GM23338 (cell line): ENCODE results near the gene TRAF4. TPM values are rescaled to one million over a fixed set of nuclear protein-coding genes. Genes with fewer than 3 reads are reported as not detected.

ENCODE experiments used
- ATAC-seq: fragments of 200-7000 bp; cut with Tn5 transposase; 3 replicates; pipeline ENCODE4 v1.9.1; 2020
- DNase-seq: peaks from one replicate; pipeline ENCODE4 v3.0.0-alpha.2; 2015; ENCODE audit warnings: low spot score
- H2AFZ ChIP-seq: fragments of 200-600 bp; sonication (generic); 2 replicates; pipeline ENCODE4 v1.8.0; 2016; ENCODE audit warnings: antibody characterized with exemption, mild to moderate bottlenecking, moderate library complexity
- H3F3A ChIP-seq: fragments of 200-600 bp; sonication (generic); replicated peaks from 2 replicates; pipeline ENCODE4 v1.8.0; 2017; ENCODE audit warnings: antibody characterized with exemption, mixed run types, low read depth
- H3K27ac ChIP-seq: fragments of 200-600 bp; sonication (generic); 2 replicates; pipeline ENCODE4 v1.6.1; 2016; ENCODE audit warnings: low read depth
- H3K27me3 ChIP-seq: fragments of 200-600 bp; sonication (generic); 2 replicates; pipeline ENCODE4 v1.8.0; 2016; ENCODE audit warnings: mild to moderate bottlenecking, mixed run types, moderate library complexity; ENCODE audit not compliant: insufficient read depth
- H3K36me3 ChIP-seq: fragments of 200-600 bp; sonication (generic); 2 replicates; pipeline ENCODE4 v1.8.0; 2016; ENCODE audit warnings: mild to moderate bottlenecking; ENCODE audit not compliant: insufficient read depth
- H3K4me1 ChIP-seq: fragments of 200-600 bp; sonication (generic); 2 replicates; pipeline ENCODE4 v1.8.0; 2016; ENCODE audit warnings: mild to moderate bottlenecking, moderate library complexity; ENCODE audit not compliant: insufficient read depth
- H3K4me2 ChIP-seq: fragments of 200-600 bp; sonication (generic); 2 replicates; pipeline ENCODE4 v1.7.1; 2017; ENCODE audit warnings: mixed run types
- H3K4me3 ChIP-seq: fragments of 200-600 bp; sonication (generic); 2 replicates; pipeline ENCODE4 v1.6.1; 2016; ENCODE audit warnings: mixed run types
- H3K79me2 ChIP-seq: fragments of 200-600 bp; sonication (generic); replicated peaks from 2 replicates; pipeline ENCODE4 v1.8.0; 2017; ENCODE audit warnings: mild to moderate bottlenecking; ENCODE audit not compliant: insufficient read depth
- H3K9me2 ChIP-seq: fragments of 200-600 bp; sonication (generic); 2 replicates; pipeline ENCODE4 v1.8.0; 2017; ENCODE audit not compliant: insufficient read depth
- H4K20me1 ChIP-seq: fragments of 200-600 bp; sonication (generic); replicated peaks from 2 replicates; pipeline ENCODE4 v1.8.0; 2017; ENCODE audit warnings: mild to moderate bottlenecking; ENCODE audit not compliant: insufficient read depth
- H3K27ac Mint-ChIP-seq: 2 replicates; pipeline ENCODE4 v1.8.0; 2020; ENCODE audit warnings: inconsistent platforms, mild to moderate bottlenecking, moderate library complexity, mixed read lengths
- H3K27me3 Mint-ChIP-seq: 3 replicates; pipeline ENCODE4 v1.8.0; 2022; ENCODE audit warnings: low read depth, mild to moderate bottlenecking, moderate library complexity, mixed read lengths, inconsistent platforms; ENCODE audit not compliant: insufficient read depth, poor library complexity
- H3K36me3 Mint-ChIP-seq: 3 replicates; pipeline ENCODE4 v1.8.0; 2021; ENCODE audit warnings: low read depth, mild to moderate bottlenecking, inconsistent platforms, moderate library complexity, mixed read lengths
- H3K4me1 Mint-ChIP-seq: 3 replicates; pipeline ENCODE4 v1.8.0; 2020; ENCODE audit warnings: mild to moderate bottlenecking, inconsistent platforms, mixed read lengths
- H3K4me3 Mint-ChIP-seq: 3 replicates; pipeline ENCODE4 v1.8.0; 2021; ENCODE audit warnings: moderate library complexity, mild to moderate bottlenecking, inconsistent platforms, mixed read lengths
- H3K9me3 Mint-ChIP-seq: 3 replicates; pipeline ENCODE4 v1.8.0; 2020; ENCODE audit warnings: moderate library complexity, mild to moderate bottlenecking, inconsistent platforms, mixed read lengths
- CREB1 ChIP-seq: fragments of 250-450 bp; sonication (Bioruptor Pico); IDR thresholded peaks from 2 replicates; pipeline ENCODE4 v1.5.0; 2020; ENCODE audit warnings: low read depth, mild to moderate bottlenecking, moderate library complexity
- EZH2 ChIP-seq: fragments of 200-600 bp; sonication (generic); IDR thresholded peaks from one replicate; pipeline ENCODE4 v1.8.0; 2017; ENCODE audit warnings: antibody characterized with exemption, mild to moderate bottlenecking, low read depth; ENCODE audit not compliant: unreplicated experiment
- EZH2phosphoT487 ChIP-seq: fragments of 200-600 bp; sonication (generic); IDR thresholded peaks from one replicate; pipeline ENCODE4 v1.8.1; 2018; ENCODE audit warnings: antibody characterized with exemption; ENCODE audit not compliant: unreplicated experiment
- JUNB ChIP-seq: IDR thresholded peaks from one replicate; pipeline ENCODE4 v1.6.1; 2016; ENCODE audit warnings: antibody characterized with exemption; ENCODE audit not compliant: unreplicated experiment
- NANOG ChIP-seq: IDR thresholded peaks from 2 replicates; pipeline ENCODE4 v1.6.1; 2016; ENCODE audit warnings: antibody characterized with exemption, borderline replicate concordance
- POLR2AphosphoS5 ChIP-seq: IDR thresholded peaks from 2 replicates; pipeline ENCODE4 v1.6.1; 2016; ENCODE audit warnings: antibody characterized with exemption, low read depth
- STAT1 ChIP-seq: IDR thresholded peaks from one replicate; pipeline ENCODE4 v1.6.1; 2016; ENCODE audit warnings: antibody characterized with exemption; ENCODE audit not compliant: unreplicated experiment
- ZNF114 ChIP-seq: fragments of 250-450 bp; sonication (Bioruptor Pico); IDR thresholded peaks from 2 replicates; pipeline ENCODE4 v1.5.0; 2020; ENCODE audit warnings: mild to moderate bottlenecking, moderate library complexity
- ZNF331 ChIP-seq: fragments of 250-450 bp; sonication (Bioruptor Pico); IDR thresholded peaks from 2 replicates; pipeline ENCODE4 v1.5.0; 2020; ENCODE audit warnings: low read depth, mild to moderate bottlenecking, moderate library complexity
- polyA plus RNA-seq: library from polyadenylated mRNA; unstranded; fragments of >200 nt; fragmentation: Nextera tagmentation; extraction: Ambion mirVana; gene quantifications from 2 replicates; pipeline ENCODE4 v1.2.1, GENCODE V29; 2016
- total RNA-seq: library from RNA; depleted of rRNA; stranded (reverse); fragments of >200 nt; shearing (Covaris generic); gene quantifications from 2 replicates; pipeline ENCODE4 v1.2.3, GENCODE V29; 2014
- TF ChIP-seq, protein P1 (sequence below): IDR thresholded peaks from one replicate; pipeline ENCODE4 v1.6.1; 2018; ENCODE audit warnings: antibody characterized with exemption; ENCODE audit not compliant: unreplicated experiment
- TF ChIP-seq, protein P2 (sequence below): IDR thresholded peaks from 2 replicates; pipeline ENCODE4 v1.6.1; 2016; ENCODE audit warnings: antibody characterized with exemption

The TRAF4 gene
- total and polyA plus RNA-seq, 2 experiments from 2014 or later, result 63.5 to 152 TPM

DNA sequence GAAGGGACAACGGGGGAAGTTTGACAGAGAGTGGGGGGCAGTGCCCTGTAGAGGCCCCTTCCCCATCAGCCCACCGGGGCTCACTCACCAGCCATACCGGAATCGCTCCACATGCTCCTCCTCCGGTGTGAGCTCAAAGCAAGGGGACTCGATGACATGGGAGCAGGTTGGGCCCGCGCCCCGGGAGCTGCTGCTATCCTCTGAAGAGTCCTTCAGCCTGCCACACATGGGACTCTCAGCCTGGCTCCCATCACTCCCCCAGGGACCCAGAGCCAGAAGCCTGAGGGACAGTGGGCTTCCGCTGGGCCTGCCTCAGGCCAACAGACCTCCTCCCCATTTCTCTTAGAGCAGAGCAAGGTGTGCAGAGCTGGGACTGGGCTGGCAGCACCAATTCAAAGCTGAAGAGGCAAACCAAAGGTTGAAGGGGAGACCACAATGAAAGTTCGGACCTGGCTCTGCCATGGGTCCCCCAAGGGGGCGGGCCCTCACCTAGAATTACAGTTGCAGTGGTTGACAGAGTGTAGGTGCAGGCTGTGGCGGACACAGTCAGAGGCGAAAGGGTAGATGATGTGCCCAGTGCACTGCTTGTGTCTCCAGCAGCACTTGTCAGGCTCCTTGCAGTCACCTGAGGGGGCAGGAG, 39.5 kb upstream of the TRAF4 start:
- H3K9me2 ChIP-seq, result no peaks in the 10 kb centered on the region
- H3K4me3 Mint-ChIP-seq, result no peak overlapping the region
- H3K4me1 ChIP-seq, result peaks cover 9% of the 10 kb centered on the region; the same call in 1 of the 2 replicates
- peaks cover 8% of the 10 kb centered on the region; the same call in 1 of the 2 replicates for H3K36me3 ChIP-seq
- no peaks in the 10 kb centered on the region; the same call in 2 of the 3 replicates for H3K9me3 Mint-ChIP-seq
- peaks cover 7% of the 10 kb centered on the region; the same call in 1 of the 2 replicates for H4K20me1 ChIP-seq
- peaks cover 57% of the 10 kb centered on the region for H3K36me3 Mint-ChIP-seq
- peaks cover 44% of the 10 kb centered on the region for H3K4me1 Mint-ChIP-seq
- H2AFZ ChIP-seq, result no peak overlapping the region
- peaks cover 7% of the 10 kb centered on the region; the same call in 1 of the 2 replicates for H3K79me2 ChIP-seq
- DNase-seq (no peak), ATAC-seq (no peak)
- no peak overlapping the region for H3K4me2 ChIP-seq
- H3K27ac Mint-ChIP-seq, result peak overlapping the region; percentile 39; the same call in 1 of the 2 replicates
- peaks cover 24% of the 10 kb centered on the region for H3K27me3 Mint-ChIP-seq
- H3K4me3 ChIP-seq, result no peak overlapping the region
- TF ChIP-seq ZNF331 (CRISPR knock-in tag) (no peak), NANOG (no peak), EZH2phosphoT487 (no peak), ZNF114 (CRISPR knock-in tag) (no peak), EZH2 (no peak), POLR2AphosphoS5 (no peak), STAT1 (no peak), CREB1 (no peak), JUNB (no peak)
- TF ChIP-seq, protein P1, sequence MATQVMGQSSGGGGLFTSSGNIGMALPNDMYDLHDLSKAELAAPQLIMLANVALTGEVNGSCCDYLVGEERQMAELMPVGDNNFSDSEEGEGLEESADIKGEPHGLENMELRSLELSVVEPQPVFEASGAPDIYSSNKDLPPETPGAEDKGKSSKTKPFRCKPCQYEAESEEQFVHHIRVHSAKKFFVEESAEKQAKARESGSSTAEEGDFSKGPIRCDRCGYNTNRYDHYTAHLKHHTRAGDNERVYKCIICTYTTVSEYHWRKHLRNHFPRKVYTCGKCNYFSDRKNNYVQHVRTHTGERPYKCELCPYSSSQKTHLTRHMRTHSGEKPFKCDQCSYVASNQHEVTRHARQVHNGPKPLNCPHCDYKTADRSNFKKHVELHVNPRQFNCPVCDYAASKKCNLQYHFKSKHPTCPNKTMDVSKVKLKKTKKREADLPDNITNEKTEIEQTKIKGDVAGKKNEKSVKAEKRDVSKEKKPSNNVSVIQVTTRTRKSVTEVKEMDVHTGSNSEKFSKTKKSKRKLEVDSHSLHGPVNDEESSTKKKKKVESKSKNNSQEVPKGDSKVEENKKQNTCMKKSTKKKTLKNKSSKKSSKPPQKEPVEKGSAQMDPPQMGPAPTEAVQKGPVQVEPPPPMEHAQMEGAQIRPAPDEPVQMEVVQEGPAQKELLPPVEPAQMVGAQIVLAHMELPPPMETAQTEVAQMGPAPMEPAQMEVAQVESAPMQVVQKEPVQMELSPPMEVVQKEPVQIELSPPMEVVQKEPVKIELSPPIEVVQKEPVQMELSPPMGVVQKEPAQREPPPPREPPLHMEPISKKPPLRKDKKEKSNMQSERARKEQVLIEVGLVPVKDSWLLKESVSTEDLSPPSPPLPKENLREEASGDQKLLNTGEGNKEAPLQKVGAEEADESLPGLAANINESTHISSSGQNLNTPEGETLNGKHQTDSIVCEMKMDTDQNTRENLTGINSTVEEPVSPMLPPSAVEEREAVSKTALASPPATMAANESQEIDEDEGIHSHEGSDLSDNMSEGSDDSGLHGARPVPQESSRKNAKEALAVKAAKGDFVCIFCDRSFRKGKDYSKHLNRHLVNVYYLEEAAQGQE, result no peak
- TF ChIP-seq, protein P2, sequence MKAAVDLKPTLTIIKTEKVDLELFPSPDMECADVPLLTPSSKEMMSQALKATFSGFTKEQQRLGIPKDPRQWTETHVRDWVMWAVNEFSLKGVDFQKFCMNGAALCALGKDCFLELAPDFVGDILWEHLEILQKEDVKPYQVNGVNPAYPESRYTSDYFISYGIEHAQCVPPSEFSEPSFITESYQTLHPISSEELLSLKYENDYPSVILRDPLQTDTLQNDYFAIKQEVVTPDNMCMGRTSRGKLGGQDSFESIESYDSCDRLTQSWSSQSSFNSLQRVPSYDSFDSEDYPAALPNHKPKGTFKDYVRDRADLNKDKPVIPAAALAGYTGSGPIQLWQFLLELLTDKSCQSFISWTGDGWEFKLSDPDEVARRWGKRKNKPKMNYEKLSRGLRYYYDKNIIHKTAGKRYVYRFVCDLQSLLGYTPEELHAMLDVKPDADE, result no peak
- H3F3A ChIP-seq, result peaks cover 16% of the 10 kb centered on the region
- no peaks in the 10 kb centered on the region for H3K27me3 ChIP-seq
- H3K27ac ChIP-seq, result peak overlapping the region; percentile 45; the same call in 1 of the 2 replicates
